Subcutaneous adipose tissue (tissue), 4 donors: ENCODE measurements around the gene URB1. TPM values are rescaled to one million over a fixed set of nuclear protein-coding genes. Genes with fewer than 3 reads are reported as not detected.

Source experiments
- CTCF ChIP-seq: fragments of 450-650 bp; IDR thresholded peaks from one replicate; pipeline ENCODE4 v1.5.1; 2016; ENCODE audit warnings: low read depth, mild to moderate bottlenecking, control low read depth, antibody characterized with exemption, moderate library complexity
- total RNA-seq, 4 donors: library from RNA; depleted of rRNA; stranded (reverse); fragments of >200 nt; gene quantifications; one replicate each; pipeline ENCODE4 v1.1.0, GENCODE V29; 2016

URB1 gene
- total RNA-seq, 4 donors from 2014 or later = 9.3 to 18.6 (median 14.2) TPM

GRCh38 chr21:32304998-32305397 lies 87.8 kb downstream of the URB1 start:
- no peak for TF ChIP-seq CTCF

DNA sequence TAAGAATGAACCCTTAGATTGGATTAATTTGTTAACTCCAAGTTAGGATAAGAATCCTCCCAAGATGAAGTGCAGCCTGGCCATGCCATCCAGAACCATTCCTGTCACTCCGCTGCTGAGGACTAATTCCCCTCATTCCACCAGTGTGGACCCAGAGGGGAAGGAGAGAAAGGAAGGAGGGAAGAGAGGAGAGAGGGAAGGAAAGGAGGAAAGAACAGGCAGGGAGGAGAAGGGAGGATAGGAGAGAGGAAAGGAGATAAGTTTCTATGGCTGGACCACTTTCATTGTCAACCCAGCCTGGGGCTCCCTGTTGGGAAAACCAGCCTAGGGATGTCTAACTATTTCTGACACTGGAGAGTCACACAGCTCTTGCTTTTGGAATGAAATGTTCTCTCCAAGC lies 89.4 kb downstream of the URB1 start:
- TF ChIP-seq CTCF = no peak

- no peak for TF ChIP-seq CTCF
Observed at GRCh38 chr21:32302560-32302959, 90.3 kb downstream of the URB1 start.

DNA sequence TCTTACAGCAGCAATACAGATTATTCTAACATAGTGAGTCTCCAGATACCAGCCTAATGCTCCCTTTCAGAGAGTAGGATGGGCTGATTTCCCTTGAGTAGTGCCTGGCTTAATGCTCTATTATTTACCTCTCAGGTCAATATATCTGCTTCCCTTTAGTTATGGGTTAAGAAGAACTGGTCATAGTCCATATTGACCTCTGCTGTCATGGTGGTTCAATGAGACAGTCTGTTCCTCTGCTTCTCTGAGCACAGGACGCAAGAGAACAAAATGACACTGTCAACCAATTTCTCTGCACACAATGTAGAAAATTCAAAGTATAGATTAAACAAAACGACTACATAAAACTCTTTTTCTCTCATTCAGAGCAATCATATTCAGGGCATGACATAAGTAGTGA lies 91.2 kb downstream of the URB1 start:
- no peak for TF ChIP-seq CTCF

DNA sequence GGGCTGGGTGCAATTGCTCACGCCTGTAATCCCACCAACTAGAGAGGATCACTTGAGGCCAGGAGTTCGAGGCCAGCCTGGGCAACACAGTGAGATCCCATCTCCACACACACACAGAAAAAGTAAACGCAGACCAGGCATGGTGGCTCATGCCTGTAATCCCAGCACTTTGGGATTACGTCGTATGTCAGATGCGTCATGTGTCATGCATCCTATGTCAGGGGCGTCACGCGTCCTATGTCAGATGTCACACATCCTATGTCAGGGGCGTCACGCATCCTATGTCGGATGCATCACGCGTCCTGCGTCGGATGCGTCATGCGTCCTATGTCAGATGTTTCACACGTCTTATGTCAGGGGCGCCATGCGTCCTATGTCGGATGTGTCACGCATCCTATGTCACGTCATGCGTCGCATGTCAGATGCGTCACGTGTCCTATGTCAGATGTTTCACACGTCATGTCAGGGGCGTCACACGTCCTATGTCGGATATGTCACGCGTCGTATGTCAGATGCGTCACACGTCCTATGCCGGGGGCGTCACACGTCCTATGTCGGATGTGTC lies 92.6 kb downstream of the URB1 start:
- no peak for TF ChIP-seq CTCF

- no peak for TF ChIP-seq CTCF
Observed at GRCh38 chr21:32299695-32300094, 93.1 kb downstream of the URB1 start.

- no peak for TF ChIP-seq CTCF
Observed at GRCh38 chr21:32298658-32299081, 94.1 kb downstream of the URB1 start, which contains the start of gene MRAP. MRAP (plus strand) TSS chr21:32298855; CDS start chr21:32298972, 117 bp downstream.
